HL-60 (cell line): Measurements from ENCODE around the gene RSRC1.

Experiments
- CTCF ChIP-seq: IDR thresholded peaks from one replicate; pipeline ENCODE4 v1.5.1; 2011; ENCODE audit warnings: low read length, control low read depth, inconsistent platforms; ENCODE audit not compliant: insufficient read depth
- GABPA ChIP-seq: IDR thresholded peaks from 2 replicates; pipeline ENCODE4 v1.6.1; 2012; ENCODE audit warnings: low read depth
- REST ChIP-seq: IDR thresholded peaks from 2 replicates; pipeline ENCODE4 v1.6.1; 2012; ENCODE audit warnings: low read depth; ENCODE audit not compliant: insufficient replicate concordance
- SPI1 ChIP-seq: IDR thresholded peaks from 2 replicates; pipeline ENCODE4 v1.6.1; 2012; ENCODE audit warnings: low read depth, mild to moderate bottlenecking, borderline replicate concordance

- no peak for TF ChIP-seq CTCF
- no peak for TF ChIP-seq SPI1
- no peak for TF ChIP-seq REST
- no peak for TF ChIP-seq GABPA
Measured at GRCh38 chr3:158098309-158098639, 11.6 kb upstream of the RSRC1 start.
